ENCODE measurements around the gene PTPRQ.

- TF ChIP-seq POLR2A (IDR thresholded peaks at IDR 0.05), result no peak
- TF ChIP-seq, protein P1, sequence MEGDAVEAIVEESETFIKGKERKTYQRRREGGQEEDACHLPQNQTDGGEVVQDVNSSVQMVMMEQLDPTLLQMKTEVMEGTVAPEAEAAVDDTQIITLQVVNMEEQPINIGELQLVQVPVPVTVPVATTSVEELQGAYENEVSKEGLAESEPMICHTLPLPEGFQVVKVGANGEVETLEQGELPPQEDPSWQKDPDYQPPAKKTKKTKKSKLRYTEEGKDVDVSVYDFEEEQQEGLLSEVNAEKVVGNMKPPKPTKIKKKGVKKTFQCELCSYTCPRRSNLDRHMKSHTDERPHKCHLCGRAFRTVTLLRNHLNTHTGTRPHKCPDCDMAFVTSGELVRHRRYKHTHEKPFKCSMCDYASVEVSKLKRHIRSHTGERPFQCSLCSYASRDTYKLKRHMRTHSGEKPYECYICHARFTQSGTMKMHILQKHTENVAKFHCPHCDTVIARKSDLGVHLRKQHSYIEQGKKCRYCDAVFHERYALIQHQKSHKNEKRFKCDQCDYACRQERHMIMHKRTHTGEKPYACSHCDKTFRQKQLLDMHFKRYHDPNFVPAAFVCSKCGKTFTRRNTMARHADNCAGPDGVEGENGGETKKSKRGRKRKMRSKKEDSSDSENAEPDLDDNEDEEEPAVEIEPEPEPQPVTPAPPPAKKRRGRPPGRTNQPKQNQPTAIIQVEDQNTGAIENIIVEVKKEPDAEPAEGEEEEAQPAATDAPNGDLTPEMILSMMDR (IDR thresholded peaks at IDR 0.05 in 8 of 11, conservative IDR thresholded peaks at IDR 0.05 in 3 of 11), result no peak
Measured at GRCh38 chr12:80549298-80549697, 105.3 kb downstream of the PTPRQ start.

Data from spleen (tissue), 7 donors.